Measurements from ENCODE around the gene VWC2.

VWC2 gene

GRCh38 chr7:49783446-49783845 lies 10.0 kb downstream of the VWC2 start:
- DNase-seq (ENCODE audit: low read depth): no peak

GRCh38 chr7:49787980-49788379 lies 14.5 kb downstream of the VWC2 start:
- DNase-seq (ENCODE audit: low read depth): no peak

GRCh38 chr7:49788455-49789059 lies 15.1 kb downstream of the VWC2 start:
- no peak for DNase-seq (ENCODE audit: low read depth)

GRCh38 chr7:49789736-49790135 lies 16.3 kb downstream of the VWC2 start:
- DNase-seq (ENCODE audit: low read depth): no peak

GRCh38 chr7:49790209-49790608 lies 16.8 kb downstream of the VWC2 start:
- no peak for DNase-seq (ENCODE audit: low read depth)

- no peak for DNase-seq (ENCODE audit: low read depth)
These were observed 17.8 kb downstream of the VWC2 start for GRCh38 chr7:49791088-49791741.

GRCh38 chr7:49797987-49798660 lies 24.7 kb downstream of the VWC2 start:
- DNase-seq (ENCODE audit: low read depth): no peak

GRCh38 chr7:49800031-49800430 lies 26.6 kb downstream of the VWC2 start:
- DNase-seq (ENCODE audit: low read depth): no peak

GRCh38 chr7:49802600-49802999 lies 29.2 kb downstream of the VWC2 start:
- DNase-seq (ENCODE audit: low read depth): no peak

- DNase-seq (ENCODE audit: low read depth): no peak
These were observed 30.4 kb downstream of the VWC2 start for GRCh38 chr7:49803812-49804211.

GRCh38 chr7:49805371-49806007 lies 32.1 kb downstream of the VWC2 start:
- DNase-seq (ENCODE audit: low read depth): no peak

- no peak for DNase-seq (ENCODE audit: low read depth)
These were observed 39.1 kb downstream of the VWC2 start for GRCh38 chr7:49812534-49812933.

GRCh38 chr7:49817279-49817678 lies 43.8 kb downstream of the VWC2 start:
- no peak for DNase-seq (ENCODE audit: low read depth)

- DNase-seq (ENCODE audit: low read depth): no peak
These were observed 47.7 kb downstream of the VWC2 start for GRCh38 chr7:49821181-49821580.

GRCh38 chr7:49822856-49823255 lies 49.4 kb downstream of the VWC2 start:
- no peak for DNase-seq (ENCODE audit: low read depth)

GRCh38 chr7:49823566-49823965 lies 50.1 kb downstream of the VWC2 start:
- DNase-seq (ENCODE audit: low read depth): no peak

- DNase-seq (ENCODE audit: low read depth): no peak
These were observed 66.6 kb downstream of the VWC2 start for GRCh38 chr7:49839863-49840645.

GRCh38 chr7:49840751-49841405 lies 67.4 kb downstream of the VWC2 start:
- DNase-seq (ENCODE audit: low read depth): no peak

- DNase-seq (ENCODE audit: low read depth): no peak
These were observed 72.2 kb downstream of the VWC2 start for GRCh38 chr7:49845626-49846025.

- DNase-seq (ENCODE audit: low read depth): no peak
These were observed 74.9 kb downstream of the VWC2 start for GRCh38 chr7:49848211-49848841.

- no peak for DNase-seq (ENCODE audit: low read depth)
These were observed 77.6 kb downstream of the VWC2 start for GRCh38 chr7:49850921-49851613.

Measured in fibroblast of gingiva (primary cell).